GDM1 (cell line): ENCODE data around the gene GGNBP2.
"Not testable (repeated sequence)": the region's sequence is repeated elsewhere in the genome, so short reads cannot be mapped to it uniquely, and the experiment has no call there.

Experiments
- DNase-seq: peaks from one replicate; lab custom pipeline; 2025; lab: John Stamatoyannopoulos, UW

GGNBP2 gene

DNA sequence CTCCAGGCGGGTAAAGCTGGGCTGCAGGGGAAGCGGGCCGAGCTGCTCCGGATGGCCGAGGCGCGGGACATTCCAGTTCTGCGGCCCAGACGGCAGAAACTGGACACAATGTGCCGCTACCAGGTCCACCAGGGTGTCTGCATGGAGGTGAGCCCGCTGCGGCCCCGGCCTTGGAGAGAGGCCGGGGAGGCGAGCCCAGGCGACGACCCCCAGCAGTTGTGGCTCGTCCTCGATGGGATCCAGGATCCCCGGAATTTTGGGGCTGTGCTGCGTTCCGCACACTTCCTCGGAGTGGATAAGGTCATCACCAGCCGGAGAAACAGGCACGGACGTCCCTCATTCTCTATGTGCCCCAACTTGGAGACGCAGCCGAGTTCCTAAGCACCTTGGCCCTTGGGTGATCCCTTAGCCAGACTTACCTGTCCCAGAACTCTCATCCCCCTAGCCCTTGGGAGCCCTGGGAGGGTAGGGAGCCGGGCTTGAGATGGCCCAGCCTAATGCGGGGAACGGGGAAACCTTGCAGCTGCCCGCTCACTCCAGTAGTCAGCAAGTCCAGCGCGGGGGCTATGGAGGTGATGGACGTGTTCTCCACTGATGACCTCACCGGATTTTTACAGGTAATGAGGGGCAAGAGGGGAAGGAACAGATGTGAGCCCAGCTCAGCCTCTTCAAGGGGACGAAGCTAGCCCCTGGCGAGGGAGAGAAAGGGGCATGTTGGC, 57.5 kb downstream of the GGNBP2 start:
- DNase-seq: no peak

DNA sequence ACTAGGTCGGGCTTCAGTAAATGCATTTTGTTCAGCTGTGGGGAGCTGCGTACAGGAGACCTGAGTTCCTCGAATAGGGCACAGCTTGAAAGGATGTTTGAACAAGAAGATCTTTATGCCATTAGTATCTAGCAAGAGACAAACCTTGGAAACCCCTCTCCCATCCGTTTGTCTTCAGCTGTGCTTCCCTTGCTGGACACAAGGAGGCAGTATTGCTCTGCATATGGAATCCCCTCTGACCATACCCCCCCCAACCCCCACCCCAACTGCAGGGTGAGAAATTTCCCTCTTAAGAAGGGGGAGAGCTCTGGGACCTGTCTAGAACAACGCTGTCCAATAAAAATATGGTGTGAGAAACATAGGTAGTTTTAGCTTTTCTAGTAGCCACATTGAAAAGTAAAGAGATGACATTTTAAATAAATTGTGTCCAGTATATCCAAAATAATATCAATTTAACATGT, 58.2 kb downstream of the GGNBP2 start:
- DNase-seq: peak; percentile 65

DNA sequence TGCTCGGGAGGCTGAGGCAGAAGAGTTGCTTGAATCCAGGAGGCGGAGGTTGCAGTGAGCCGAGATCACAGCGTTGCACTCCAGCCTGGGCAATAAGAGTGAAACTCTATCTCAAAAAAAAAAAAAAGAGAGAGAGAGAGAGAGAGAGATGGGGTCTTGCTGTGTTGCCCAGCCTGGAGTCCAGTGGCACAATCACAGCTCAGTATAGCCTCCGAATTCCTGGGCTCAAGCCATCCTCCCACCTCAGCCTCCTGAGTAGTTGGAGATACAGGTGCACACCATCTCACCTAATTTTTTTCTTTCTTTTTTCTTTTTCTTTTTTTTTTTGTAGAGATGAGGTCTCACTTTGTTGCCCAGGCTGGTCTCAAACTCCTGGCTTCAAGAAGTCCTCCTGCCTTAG, 60.3 kb downstream of the GGNBP2 start:
- not testable (repeated sequence) for DNase-seq

DNA sequence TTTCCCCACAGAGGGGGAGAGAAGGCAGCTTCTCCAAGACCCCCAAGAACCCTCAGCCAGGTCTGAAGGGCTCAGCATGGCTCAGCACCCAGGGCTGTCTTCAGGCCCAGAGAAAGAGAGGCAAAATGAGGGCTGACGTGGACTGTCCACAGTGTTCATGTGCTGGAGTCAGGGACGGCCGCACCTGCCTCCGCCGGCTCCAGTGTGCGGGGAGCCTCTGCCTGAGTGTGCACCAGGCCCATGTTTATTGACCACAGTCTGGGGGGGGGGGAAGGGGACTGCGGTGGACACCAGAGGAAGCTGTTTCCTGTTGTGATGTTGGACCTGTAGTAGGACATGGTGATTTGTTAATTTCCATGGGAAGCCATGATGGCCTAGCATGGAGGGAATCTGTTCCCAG, 63.6 kb downstream of the GGNBP2 start:
- DNase-seq: no peak

GRCh38 chr17:36608794-36609497, 64.2 kb downstream of the GGNBP2 start:
- DNase-seq: no peak

GRCh38 chr17:36609498-36609862, 64.8 kb downstream of the GGNBP2 start:
- no peak for DNase-seq

- DNase-seq: no peak
These were observed 65.8 kb downstream of the GGNBP2 start for GRCh38 chr17:36610474-36610873.

GRCh38 chr17:36611345-36612072, 66.8 kb downstream of the GGNBP2 start:
- DNase-seq: no peak

GRCh38 chr17:36612323-36612722, 67.6 kb downstream of the GGNBP2 start:
- no peak for DNase-seq

DNA sequence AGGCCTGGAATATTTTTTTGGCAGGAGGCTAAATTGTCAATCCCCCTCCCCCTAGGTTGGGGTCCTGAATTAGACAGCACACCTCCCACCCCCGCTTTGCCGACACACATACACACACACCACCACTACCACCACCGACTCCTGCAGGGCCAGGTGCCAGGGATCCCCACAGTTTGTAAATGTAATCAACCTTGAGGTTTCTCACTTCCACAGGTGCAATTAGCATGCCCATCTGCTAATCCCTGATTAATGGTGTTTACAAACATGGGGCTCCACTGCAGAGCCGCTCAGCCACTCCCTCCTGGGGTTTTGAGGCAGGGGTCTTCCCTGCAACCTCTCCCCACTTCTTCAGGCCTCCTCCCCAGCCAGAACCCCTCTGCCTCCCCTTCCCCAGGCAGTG, 68.4 kb downstream of the GGNBP2 start:
- DNase-seq: no peak

GRCh38 chr17:36614081-36614480, 69.4 kb downstream of the GGNBP2 start:
- no peak for DNase-seq

DNA sequence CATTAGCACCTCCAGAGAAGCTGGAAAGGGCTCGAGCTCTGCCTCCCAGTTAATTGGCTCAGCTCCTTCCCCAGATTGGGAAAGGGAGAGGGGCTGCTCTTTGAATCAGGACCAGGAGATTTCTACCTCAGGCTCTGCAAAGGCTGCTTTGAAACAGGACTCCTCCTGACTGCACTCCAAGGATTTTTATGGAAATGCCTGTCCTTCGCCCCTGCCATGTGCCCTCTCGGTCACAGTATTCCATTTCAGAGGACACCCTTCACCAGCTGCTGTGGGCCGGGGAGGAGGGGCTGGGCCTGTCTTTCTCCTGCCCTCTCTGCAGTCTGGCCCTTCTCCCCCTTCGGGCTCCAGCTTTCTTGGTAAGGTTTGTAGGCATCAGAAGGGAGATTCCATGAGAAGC, 70.2 kb downstream of the GGNBP2 start:
- no peak for DNase-seq

DNA sequence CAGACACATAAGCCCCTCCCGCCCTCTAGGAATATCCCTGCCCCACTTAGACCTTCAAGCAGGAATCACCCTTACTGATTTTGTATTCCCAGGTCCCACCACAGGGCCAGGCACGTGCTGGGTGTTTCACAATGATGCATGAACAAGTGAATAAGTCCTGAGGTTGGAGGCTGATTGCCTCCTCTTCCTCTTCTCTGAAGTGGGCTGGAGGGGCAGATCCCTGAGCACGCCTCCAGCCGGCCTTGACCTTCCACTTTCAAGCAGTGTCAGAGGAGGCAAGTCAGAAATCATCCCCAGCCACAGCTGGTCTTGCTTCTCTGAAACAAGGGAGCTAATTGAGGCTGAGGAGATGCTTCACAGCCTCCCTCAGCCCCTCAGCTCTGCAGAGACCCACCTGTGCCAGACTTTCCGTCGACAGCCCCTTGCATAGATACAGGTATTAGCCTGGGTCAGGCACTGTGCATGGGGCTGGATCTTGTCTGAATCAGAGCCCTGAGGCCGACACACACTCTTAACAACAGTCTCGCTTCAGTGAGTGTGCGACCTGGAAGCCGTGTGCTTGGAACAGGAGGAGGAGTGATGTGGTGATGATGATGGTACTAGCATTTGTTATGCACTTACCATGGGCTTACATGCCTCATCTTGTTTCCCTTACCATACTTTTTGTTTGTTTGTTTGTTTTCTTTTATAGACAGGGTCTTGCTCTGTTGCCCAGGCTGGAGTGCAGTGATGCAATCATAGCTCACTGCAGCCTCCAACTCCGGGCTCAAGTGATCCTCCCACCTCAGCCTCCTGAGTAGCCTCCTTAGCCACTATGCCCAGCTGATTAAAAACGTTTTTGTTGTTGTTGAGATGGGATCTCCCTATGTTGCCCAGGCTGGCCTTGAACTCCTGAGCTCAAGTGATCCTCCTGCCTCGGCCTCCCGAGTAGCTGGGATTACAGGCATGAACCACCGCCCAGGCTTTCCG, 71.6 kb downstream of the GGNBP2 start:
- DNase-seq: no peak

DNA sequence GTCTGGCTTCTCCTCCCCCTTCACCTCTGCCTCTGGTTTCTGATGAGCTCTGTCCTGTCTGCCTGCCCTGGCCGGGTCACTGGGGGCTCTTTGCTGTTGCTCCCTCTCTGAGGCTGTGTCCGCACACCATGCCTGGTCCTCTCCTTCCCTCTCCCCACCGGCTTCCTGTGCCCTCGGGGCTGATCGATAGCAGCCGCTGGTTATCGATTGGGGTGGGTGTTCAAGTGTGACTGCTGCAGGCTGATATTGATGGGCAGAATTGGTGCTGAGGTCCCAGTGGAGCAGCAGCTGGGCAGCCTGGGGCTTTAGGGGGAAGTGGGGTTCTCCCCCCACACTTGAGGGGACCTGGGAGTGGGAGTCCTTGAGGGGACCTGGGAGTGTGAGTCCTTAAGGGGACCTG, 73.1 kb downstream of the GGNBP2 start:
- no peak for DNase-seq

DNA sequence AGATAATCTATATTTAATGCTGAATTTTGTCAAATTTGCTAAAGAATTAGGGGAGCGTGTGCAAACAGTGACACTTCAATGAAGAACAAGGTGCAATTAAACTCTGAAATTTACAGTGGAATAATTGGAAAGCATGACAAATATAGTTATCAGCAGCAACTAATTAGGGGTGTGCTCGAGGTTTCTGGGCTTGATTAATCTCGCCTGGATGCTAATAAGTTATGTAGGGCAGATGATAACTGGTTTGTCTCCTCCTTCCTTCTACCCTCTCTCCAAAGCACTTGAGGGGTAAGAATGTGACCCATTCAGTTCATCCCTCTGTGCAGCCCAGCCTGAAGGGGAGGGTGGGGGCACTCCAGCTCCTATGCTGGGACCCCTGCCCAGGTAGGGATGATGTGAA, 78.6 kb downstream of the GGNBP2 start:
- no peak for DNase-seq

DNA sequence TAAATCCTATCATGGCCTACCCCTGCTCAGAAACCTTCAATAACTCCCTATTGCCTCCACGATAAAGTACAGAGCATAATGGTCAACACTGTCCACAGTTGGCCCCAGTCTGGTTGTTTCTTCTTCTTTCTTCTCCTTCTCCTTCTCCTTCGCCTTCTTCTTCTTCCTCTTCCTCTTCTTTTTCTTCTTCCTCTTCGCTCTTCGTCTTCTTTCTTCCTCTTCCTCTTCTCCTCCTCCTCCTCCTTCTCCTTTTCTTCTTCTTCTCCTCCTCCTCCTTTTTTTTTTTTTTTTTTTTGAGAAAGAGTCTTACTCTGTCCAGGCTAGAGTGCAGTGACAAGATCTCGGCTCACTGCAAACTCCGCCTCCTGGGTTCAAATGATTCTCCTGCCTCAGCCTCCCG, 80.5 kb downstream of the GGNBP2 start:
- DNase-seq: no peak

GRCh38 chr17:36627101-36627500, 82.4 kb downstream of the GGNBP2 start:
- no peak for DNase-seq

- DNase-seq: no peak
These were observed 83.9 kb downstream of the GGNBP2 start for GRCh38 chr17:36628576-36628975.

DNA sequence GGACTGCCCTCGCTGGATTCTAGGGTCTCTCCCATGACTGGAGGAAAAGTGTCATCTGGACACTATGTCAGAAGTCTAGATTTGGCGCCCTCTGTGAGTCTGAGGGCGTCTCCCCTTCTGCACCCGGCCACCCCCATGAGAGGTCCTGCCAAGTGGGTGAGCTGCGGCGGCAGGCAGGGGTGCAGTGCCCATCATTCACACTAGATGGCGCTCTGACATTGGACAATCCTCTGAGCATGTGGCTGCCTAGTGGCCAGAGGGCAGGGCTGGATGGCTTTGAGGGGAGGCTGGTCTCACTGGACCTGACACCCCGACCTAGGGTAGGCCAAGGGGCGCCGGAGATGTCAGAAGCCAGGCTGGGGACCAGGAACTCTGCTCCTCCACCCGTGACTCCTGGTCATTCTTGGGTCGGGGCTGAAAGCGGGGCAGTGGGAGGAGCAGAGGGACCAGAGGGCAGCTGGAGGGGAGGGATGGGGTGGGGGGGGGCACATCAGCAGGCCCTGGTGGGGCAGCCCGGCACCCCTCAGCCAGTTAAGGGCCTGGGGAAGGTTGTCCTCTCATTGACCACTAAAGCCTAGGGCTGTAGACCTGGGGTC, 84.6 kb downstream of the GGNBP2 start:
- DNase-seq: peak; percentile 46

- no peak for DNase-seq
These were observed 85.3 kb downstream of the GGNBP2 start for GRCh38 chr17:36629970-36630502.

DNA sequence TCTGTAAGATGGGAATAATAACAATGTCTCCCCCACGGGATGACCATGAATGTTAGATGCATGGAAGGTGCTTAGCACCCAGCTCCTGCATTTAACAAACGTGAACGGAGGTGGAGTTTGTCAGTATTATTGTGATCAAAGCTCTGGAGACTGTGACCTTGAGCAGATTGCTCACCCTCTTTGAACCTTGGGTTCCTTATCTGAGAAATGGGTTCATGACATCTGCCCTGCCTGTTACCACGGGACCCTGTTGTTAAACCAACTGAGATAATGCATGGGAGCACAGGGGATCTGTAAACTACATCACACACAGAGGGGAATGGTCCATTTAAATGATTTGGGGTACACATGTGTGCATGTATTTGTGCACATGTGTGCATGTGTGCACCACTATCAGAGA, 86.3 kb downstream of the GGNBP2 start:
- DNase-seq: no peak
